Panc1 (cell line): ENCODE results near the gene POLR3B. TPM values are rescaled to one million over a fixed set of nuclear protein-coding genes. Genes with fewer than 3 reads are reported as not detected.

Experiments
- ATAC-seq: fragments of 200-7000 bp; cut with Tn5 transposase; 2 replicates; pipeline ENCODE4 v1.9.1; 2020; ENCODE audit warnings: mild to moderate bottlenecking, moderate library complexity
- BruUV-seq: library from RNA; stranded (reverse); fragments of 400-500 nt; replicated peaks from 2 replicates; lab custom pipeline; 2021; lab: Mats Ljungman, UMichigan
- CTCF ChIA-PET: fragments of 300-600 bp; sonication (Branson Sonifier 250); formaldehyde crosslinking; loops from one replicate; lab custom pipeline; 2022; ENCODE audit warnings: antibody characterized with exemption; lab: Charles Lee
- POLR2A ChIA-PET: fragments of 300-600 bp; sonication (Branson Sonifier 250); formaldehyde crosslinking; loops from one replicate; lab custom pipeline; 2022; ENCODE audit warnings: antibody characterized with exemption; lab: Charles Lee
- DNase-seq: peaks from one replicate; pipeline ENCODE4 v3.0.0-alpha.2; 2010; ENCODE audit warnings: low read depth, low spot score
- H3K27ac ChIP-seq: 2 replicates; pipeline ENCODE4 v1.5.1; 2011; ENCODE audit warnings: mild to moderate bottlenecking, low read length, inconsistent platforms
- H3K27me3 ChIP-seq: fragments of 200-500 bp; sonication (Bioruptor generic); 2 replicates; pipeline ENCODE4 v1.6.0; 2014; ENCODE audit warnings: low read length, inconsistent platforms; ENCODE audit not compliant: control insufficient read depth, insufficient read depth
- H3K36me3 ChIP-seq: fragments of 200-500 bp; sonication (Bioruptor generic); 2 replicates; pipeline ENCODE4 v1.5.1; 2014; ENCODE audit warnings: inconsistent platforms, mild to moderate bottlenecking, low read length, moderate library complexity; ENCODE audit not compliant: control insufficient read depth, insufficient read depth
- H3K4me1 ChIP-seq: 2 replicates; pipeline ENCODE4 v1.5.1; 2011; ENCODE audit warnings: inconsistent platforms, mild to moderate bottlenecking, low read length, moderate library complexity; ENCODE audit not compliant: control insufficient read depth, insufficient read depth
- H3K4me3 ChIP-seq, 2 experiments: 2 replicates each; pipeline ENCODE4 v1.5.1; 2011 to 2012; ENCODE audit warnings: low read depth in 2 of 2, low read length in 2 of 2, mild to moderate bottlenecking in 2 of 2, inconsistent platforms in 1 of 2, moderate library complexity in 1 of 2
- H3K9me3 ChIP-seq: fragments of 200-500 bp; sonication (Bioruptor generic); 2 replicates; pipeline ENCODE4 v1.5.1; 2014; ENCODE audit warnings: low read depth, mild to moderate bottlenecking, inconsistent platforms, low read length, moderate library complexity; ENCODE audit not compliant: control insufficient read depth, insufficient read depth
- POLR2AphosphoS5 ChIP-seq: IDR thresholded peaks from 2 replicates; pipeline ENCODE4 v1.6.1; 2012; ENCODE audit warnings: mild to moderate bottlenecking, low read depth, low read length, moderate library complexity
- SIN3A ChIP-seq: IDR thresholded peaks from 2 replicates; pipeline ENCODE4 v1.6.1; 2012; ENCODE audit warnings: low read depth, mild to moderate bottlenecking, low read length, moderate library complexity, borderline replicate concordance; ENCODE audit not compliant: insufficient read depth
- TCF7L2 ChIP-seq: IDR thresholded peaks from 2 replicates; pipeline ENCODE4 v1.6.1; 2011; ENCODE audit warnings: mild to moderate bottlenecking, low read depth, low read length, inconsistent platforms
- in situ Hi-C: cut with HindIII; loops from 2 replicates; pipeline ENCODE4 v1.10.0; 2016; ENCODE audit warnings: low sequenced_read_pairs, low pct_unique_long_range_greater_than_20kb
- intact Hi-C: fragments of 100-400 bp; cut with micrococcal nuclease; formaldehyde crosslinking; loops from one replicate; pipeline ENCODE4 v1.10.0; 2022; ENCODE audit not compliant: unreplicated experiment
- total RNA-seq: library from RNA; stranded (reverse); gene quantifications from one replicate; pipeline ENCODE4 v1.2.1, GENCODE V29; 2021; ENCODE audit not compliant: unreplicated experiment
- TF ChIP-seq, protein P1 (sequence below), 2 experiments: IDR thresholded peaks; 2 replicates each; pipeline ENCODE4 v1.6.1; 2011 to 2012; ENCODE audit warnings: low read depth in 2 of 2, control low read depth in 1 of 2, low read length in 1 of 2, mild to moderate bottlenecking in 1 of 2, moderate library complexity in 1 of 2; ENCODE audit not compliant: insufficient read depth in 1 of 2
- TF ChIP-seq, protein P2 (sequence below): fragments of 450-650 bp; IDR thresholded peaks from 2 replicates; pipeline ENCODE4 v1.5.1; 2017; ENCODE audit warnings: mild to moderate bottlenecking

POLR3B gene
- total RNA-seq, 1 experiment from 2014 or later: 8.2 TPM

DNA sequence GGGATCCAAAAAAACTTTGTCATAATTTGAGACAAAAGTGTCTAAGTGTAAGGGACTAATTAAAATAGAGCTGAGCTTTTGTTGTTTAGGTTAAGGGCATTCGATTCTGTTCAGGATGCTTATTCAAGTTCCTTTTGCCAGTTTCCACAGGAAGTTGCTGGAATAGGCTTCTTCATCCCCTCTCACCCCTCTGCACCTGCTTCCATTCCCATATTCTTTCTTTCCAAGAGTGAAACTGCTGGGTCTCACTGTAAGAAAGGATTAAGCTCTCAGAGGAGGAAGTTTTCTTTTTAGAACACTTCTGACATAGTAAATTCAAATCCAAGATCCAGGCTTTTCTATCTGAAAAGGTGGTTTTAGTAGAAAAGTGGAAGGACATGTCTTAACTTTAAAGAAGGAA lies 61.4 kb downstream of the POLR3B start:
- DNase-seq (no peak), ATAC-seq (no peak)
- intact Hi-C loops (no loop called here), in situ Hi-C loops (no loop called here)
- H3K4me1 ChIP-seq: no peaks in the 10 kb centered on the region
- H3K27me3 ChIP-seq: no peaks in the 10 kb centered on the region
- no peak overlapping the region for H3K4me3 ChIP-seq
- no peaks in the 10 kb centered on the region for H3K9me3 ChIP-seq
- ChIA-PET POLR2A (no interaction called here), CTCF (no interaction called here)
- no TSS peak for BruUV-seq
- H3K27ac ChIP-seq: no peak overlapping the region
- no peak for TF ChIP-seq POLR2AphosphoS5
- TF ChIP-seq SIN3A: no peak
- TF ChIP-seq, protein P1, sequence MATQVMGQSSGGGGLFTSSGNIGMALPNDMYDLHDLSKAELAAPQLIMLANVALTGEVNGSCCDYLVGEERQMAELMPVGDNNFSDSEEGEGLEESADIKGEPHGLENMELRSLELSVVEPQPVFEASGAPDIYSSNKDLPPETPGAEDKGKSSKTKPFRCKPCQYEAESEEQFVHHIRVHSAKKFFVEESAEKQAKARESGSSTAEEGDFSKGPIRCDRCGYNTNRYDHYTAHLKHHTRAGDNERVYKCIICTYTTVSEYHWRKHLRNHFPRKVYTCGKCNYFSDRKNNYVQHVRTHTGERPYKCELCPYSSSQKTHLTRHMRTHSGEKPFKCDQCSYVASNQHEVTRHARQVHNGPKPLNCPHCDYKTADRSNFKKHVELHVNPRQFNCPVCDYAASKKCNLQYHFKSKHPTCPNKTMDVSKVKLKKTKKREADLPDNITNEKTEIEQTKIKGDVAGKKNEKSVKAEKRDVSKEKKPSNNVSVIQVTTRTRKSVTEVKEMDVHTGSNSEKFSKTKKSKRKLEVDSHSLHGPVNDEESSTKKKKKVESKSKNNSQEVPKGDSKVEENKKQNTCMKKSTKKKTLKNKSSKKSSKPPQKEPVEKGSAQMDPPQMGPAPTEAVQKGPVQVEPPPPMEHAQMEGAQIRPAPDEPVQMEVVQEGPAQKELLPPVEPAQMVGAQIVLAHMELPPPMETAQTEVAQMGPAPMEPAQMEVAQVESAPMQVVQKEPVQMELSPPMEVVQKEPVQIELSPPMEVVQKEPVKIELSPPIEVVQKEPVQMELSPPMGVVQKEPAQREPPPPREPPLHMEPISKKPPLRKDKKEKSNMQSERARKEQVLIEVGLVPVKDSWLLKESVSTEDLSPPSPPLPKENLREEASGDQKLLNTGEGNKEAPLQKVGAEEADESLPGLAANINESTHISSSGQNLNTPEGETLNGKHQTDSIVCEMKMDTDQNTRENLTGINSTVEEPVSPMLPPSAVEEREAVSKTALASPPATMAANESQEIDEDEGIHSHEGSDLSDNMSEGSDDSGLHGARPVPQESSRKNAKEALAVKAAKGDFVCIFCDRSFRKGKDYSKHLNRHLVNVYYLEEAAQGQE (IDR thresholded peaks at IDR 0.05; ENCODE audit: insufficient read depth in 1 of 2, low read depth in 2 of 2, low read length in 1 of 2): no peak
- no peaks in the 10 kb centered on the region; the same call in 1 of the 2 replicates for H3K36me3 ChIP-seq

DNA sequence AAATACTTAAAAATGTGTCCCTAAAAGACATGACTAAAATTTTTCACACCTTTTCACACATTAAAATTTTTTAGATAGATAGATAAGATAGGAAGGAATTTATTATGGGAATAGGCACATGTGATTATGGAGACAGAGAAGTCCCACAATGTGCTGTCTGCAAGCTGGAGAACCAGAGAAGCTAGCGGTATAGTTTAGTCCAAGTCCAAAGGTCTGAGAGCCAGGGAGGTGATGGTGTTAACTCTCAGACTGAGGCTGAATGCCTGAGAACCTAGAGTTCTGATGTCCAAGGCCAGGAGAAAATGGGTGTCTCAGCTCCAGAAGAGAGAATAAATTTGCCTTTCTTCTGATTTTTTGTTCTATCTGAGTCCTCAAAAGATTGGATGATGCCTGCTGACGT lies 65.7 kb downstream of the POLR3B start:
- ATAC-seq (no peak), DNase-seq (no peak)
- POLR2A ChIA-PET: no interaction called here
- Histone ChIP-seq H3K27ac (no peak overlapping the region), H3K36me3 (no peaks in the 10 kb centered on the region), H3K9me3 (no peaks in the 10 kb centered on the region), H3K4me1 (no peaks in the 10 kb centered on the region), H3K4me3 (no peak overlapping the region), H3K27me3 (no peaks in the 10 kb centered on the region)
- CTCF ChIA-PET: no interaction called here
- BruUV-seq: no TSS peak
- in situ Hi-C loops (no loop called here), intact Hi-C loops (no loop called here)
- TF ChIP-seq, protein P2, sequence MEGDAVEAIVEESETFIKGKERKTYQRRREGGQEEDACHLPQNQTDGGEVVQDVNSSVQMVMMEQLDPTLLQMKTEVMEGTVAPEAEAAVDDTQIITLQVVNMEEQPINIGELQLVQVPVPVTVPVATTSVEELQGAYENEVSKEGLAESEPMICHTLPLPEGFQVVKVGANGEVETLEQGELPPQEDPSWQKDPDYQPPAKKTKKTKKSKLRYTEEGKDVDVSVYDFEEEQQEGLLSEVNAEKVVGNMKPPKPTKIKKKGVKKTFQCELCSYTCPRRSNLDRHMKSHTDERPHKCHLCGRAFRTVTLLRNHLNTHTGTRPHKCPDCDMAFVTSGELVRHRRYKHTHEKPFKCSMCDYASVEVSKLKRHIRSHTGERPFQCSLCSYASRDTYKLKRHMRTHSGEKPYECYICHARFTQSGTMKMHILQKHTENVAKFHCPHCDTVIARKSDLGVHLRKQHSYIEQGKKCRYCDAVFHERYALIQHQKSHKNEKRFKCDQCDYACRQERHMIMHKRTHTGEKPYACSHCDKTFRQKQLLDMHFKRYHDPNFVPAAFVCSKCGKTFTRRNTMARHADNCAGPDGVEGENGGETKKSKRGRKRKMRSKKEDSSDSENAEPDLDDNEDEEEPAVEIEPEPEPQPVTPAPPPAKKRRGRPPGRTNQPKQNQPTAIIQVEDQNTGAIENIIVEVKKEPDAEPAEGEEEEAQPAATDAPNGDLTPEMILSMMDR: no peak
- TF ChIP-seq TCF7L2: no peak
- TF ChIP-seq, protein P1 (IDR thresholded peaks at IDR 0.05; ENCODE audit: insufficient read depth in 1 of 2, low read depth in 2 of 2, low read length in 1 of 2): no peak
- no peak for TF ChIP-seq SIN3A
- no peak for TF ChIP-seq POLR2AphosphoS5
